Left cardiac atrium (tissue), 4 donors: ENCODE results near the gene BMPR2. TPM values are rescaled to one million over a fixed set of nuclear protein-coding genes. Genes with fewer than 3 reads are reported as not detected.
"Not testable (repeated sequence)": the region's sequence is repeated elsewhere in the genome, so short reads cannot be mapped to it uniquely, and the experiment has no call there.

Source experiments
- ATAC-seq, 2 donors: fragments of 200-7000 bp; cut with Tn5 transposase; one replicate each; pipeline ENCODE4 v1.9.1; 2020; ENCODE audit warnings: mild to moderate bottlenecking in 2 of 2, moderate library complexity in 2 of 2
- DNase-seq: peaks from one replicate; pipeline ENCODE4 v3.0.0-alpha.2; 2020
- intact Hi-C, 2 donors: fragments of 100-400 bp; cut with DNase I; formaldehyde crosslinking; loops; one replicate each; pipeline versions ENCODE4 v1.14.1 to v1.15.1; 2022 to 2023
- total RNA-seq, 2 donors: library from RNA; stranded (reverse); fragmentation: NEBNext Ultra II Directional; extraction: Animal tissue kit (Norgen Biotek cat#: 25700); gene quantifications; one replicate each; pipeline ENCODE4 v1.2.1, GENCODE V29; 2021
- donor health status: DM: no; HTN: yes; CAD: no.
- donor health status: DM: no; HTN: yes; CAD: no; lungs with severe emphysema.
- donor health status: DM: yes; HTN: yes; CAD: no.
- donor health status: Dilated cardiomyopathy.

The BMPR2 gene
- total RNA-seq, 2 donors from 2014 or later = 46.7 to 65.8 TPM

- intact Hi-C loops = loop anchor here in 1 of 2 donors (10.0 kb wide), 1 partner anchor 123 kb away; the partner anchor contains the start of gene BMPR2
- DNase-seq, ATAC-seq: not testable (repeated sequence)
These were observed 121.3 kb downstream of the BMPR2 start for GRCh38 chr2:202497473-202497866.

GRCh38 chr2:202499841-202500240 is 123.7 kb downstream of the BMPR2 start:
- ATAC-seq, DNase-seq: not testable (repeated sequence)
- intact Hi-C loops = loop anchor here in 1 of 2 donors (10.0 kb wide), 1 partner anchor 125 kb away; the partner anchor contains the start of gene BMPR2

GRCh38 chr2:202503276-202503675 is 127.1 kb downstream of the BMPR2 start:
- ATAC-seq, intact Hi-C loops, DNase-seq: not testable (repeated sequence)

GRCh38 chr2:202508686-202509085 is 132.6 kb downstream of the BMPR2 start:
- intact Hi-C loops = no loop called here
- no peak for ATAC-seq
- DNase-seq = no peak

- ATAC-seq = peak; percentile 44 to 96
- intact Hi-C loops = no loop called here
- no peak for DNase-seq
These were observed 134.8 kb downstream of the BMPR2 start for GRCh38 chr2:202510911-202511310.

- ATAC-seq (no peak), DNase-seq (no peak)
- intact Hi-C loops = no loop called here
These were observed 136.0 kb downstream of the BMPR2 start for GRCh38 chr2:202512176-202512575.

GRCh38 chr2:202514732-202515131 is 138.6 kb downstream of the BMPR2 start:
- DNase-seq = no peak
- ATAC-seq = no peak
- intact Hi-C loops = no loop called here

GRCh38 chr2:202519453-202519852 is 143.3 kb downstream of the BMPR2 start:
- intact Hi-C loops = no loop called here
- ATAC-seq = no peak
- DNase-seq = no peak

GRCh38 chr2:202521470-202521869 is 145.3 kb downstream of the BMPR2 start:
- intact Hi-C loops = no loop called here
- no peak for ATAC-seq
- no peak for DNase-seq

- intact Hi-C loops = no loop called here
- ATAC-seq (no peak), DNase-seq (no peak)
These were observed 153.3 kb downstream of the BMPR2 start for GRCh38 chr2:202529389-202529788.

- intact Hi-C loops = no loop called here
- DNase-seq (no peak), ATAC-seq (no peak)
These were observed 153.9 kb downstream of the BMPR2 start for GRCh38 chr2:202530038-202530437.

- intact Hi-C loops, ATAC-seq: not testable (repeated sequence)
These were observed 159.2 kb downstream of the BMPR2 start for GRCh38 chr2:202535290-202535689.

GRCh38 chr2:202541137-202541536 is 165.0 kb downstream of the BMPR2 start:
- ATAC-seq (peak; percentile 89 to 91), DNase-seq (no peak)
- intact Hi-C loops = no loop called here

More at GRCh38 chr2:202535290-202535689, 159.2 kb downstream of the BMPR2 start:
- not testable (repeated sequence) for DNase-seq

- ATAC-seq = peak; percentile 16 to 38
- intact Hi-C loops = no loop called here
These were observed 166.0 kb downstream of the BMPR2 start for GRCh38 chr2:202542142-202542541.

GRCh38 chr2:202545523-202545922 is 169.4 kb downstream of the BMPR2 start:
- intact Hi-C loops = no loop called here
- ATAC-seq (no peak), DNase-seq (no peak)

More at GRCh38 chr2:202542142-202542541, 166.0 kb downstream of the BMPR2 start:
- no peak for DNase-seq

GRCh38 chr2:202545931-202546330 is 169.8 kb downstream of the BMPR2 start:
- intact Hi-C loops = no loop called here
- ATAC-seq = no peak

GRCh38 chr2:202546499-202547141 is 170.5 kb downstream of the BMPR2 start:
- ATAC-seq, intact Hi-C loops, DNase-seq: not testable (repeated sequence)

More at GRCh38 chr2:202545931-202546330, 169.8 kb downstream of the BMPR2 start:
- DNase-seq = no peak

GRCh38 chr2:202548240-202548639 is 172.1 kb downstream of the BMPR2 start:
- ATAC-seq = no peak
- intact Hi-C loops = no loop called here

GRCh38 chr2:202551000-202551399 is 174.9 kb downstream of the BMPR2 start:
- intact Hi-C loops, DNase-seq, ATAC-seq: not testable (repeated sequence)

More at GRCh38 chr2:202548240-202548639, 172.1 kb downstream of the BMPR2 start:
- DNase-seq = no peak

- intact Hi-C loops = no loop called here
- ATAC-seq (no peak), DNase-seq (no peak)
These were observed 179.2 kb downstream of the BMPR2 start for GRCh38 chr2:202555356-202555755.

- no peak for ATAC-seq
- intact Hi-C loops = no loop called here
- DNase-seq = no peak
These were observed 184.1 kb downstream of the BMPR2 start for GRCh38 chr2:202560200-202560599.
